Measurements from ENCODE around the gene PTPN20. TPM values are rescaled to one million over a fixed set of nuclear protein-coding genes. Genes with fewer than 3 reads are reported as not detected.
"Not testable (repeated sequence)": the region's sequence is repeated elsewhere in the genome, so short reads cannot be mapped to it uniquely, and the experiment has no call there.

The PTPN20 gene
- total RNA-seq, 1 donor from 2014 or later: not detected

DNA sequence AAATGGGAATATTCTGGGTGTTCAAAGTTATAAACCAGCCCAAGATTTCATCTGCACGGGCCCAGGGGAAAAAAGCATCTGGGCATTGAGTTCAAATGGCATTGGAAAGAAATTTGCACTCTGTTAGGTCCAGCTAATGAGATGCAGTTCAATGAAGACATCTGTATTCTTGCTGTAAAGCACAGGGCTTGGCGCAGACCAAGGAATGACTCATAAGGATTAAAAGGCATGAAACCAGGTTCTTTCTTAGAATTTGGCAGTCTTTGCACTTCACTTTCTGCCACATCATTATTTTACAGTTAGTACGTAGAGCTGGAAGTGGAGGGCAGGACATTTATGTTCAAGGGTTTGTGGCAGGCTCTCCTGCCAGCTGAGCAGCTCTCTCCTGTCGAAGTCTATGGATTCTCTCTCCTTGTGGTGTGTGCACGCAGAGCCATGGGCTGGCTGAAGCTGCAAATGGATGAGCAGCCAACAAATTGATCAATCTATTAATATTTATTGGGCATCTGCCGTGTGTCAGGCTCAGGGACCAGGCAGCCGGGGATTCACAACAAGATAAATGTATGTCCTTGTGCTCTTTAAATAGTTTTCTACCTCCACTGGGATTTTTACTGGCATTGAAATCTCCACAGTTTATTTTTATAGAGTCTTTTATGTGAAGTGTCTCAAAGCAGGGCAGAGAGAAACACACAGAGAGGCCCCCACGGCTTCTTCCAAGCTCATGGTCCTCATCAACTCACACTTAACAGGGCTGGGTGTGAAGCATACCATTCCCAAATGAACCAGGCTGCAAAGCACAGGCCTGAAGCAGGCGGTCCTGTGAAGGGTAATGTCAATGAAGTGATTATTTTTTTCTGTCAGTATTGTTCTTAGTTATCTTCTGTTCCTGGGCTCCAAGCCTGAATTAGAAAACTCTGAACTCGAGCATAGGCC, 3.8 kb upstream of the PTPN20 start:
- not testable (repeated sequence) for H3K9me3 Mint-ChIP-seq (ENCODE audit: unreplicated experiment); H3K4me3 Mint-ChIP-seq (ENCODE audit: unreplicated experiment); H3K36me3 Mint-ChIP-seq (ENCODE audit: unreplicated experiment); H3K27ac Mint-ChIP-seq (ENCODE audit: unreplicated experiment); H3K27me3 Mint-ChIP-seq (ENCODE audit: unreplicated experiment); H3K4me1 Mint-ChIP-seq (ENCODE audit: unreplicated experiment); DNase-seq (ENCODE audit: extremely low spot score, unreplicated experiment)

DNA sequence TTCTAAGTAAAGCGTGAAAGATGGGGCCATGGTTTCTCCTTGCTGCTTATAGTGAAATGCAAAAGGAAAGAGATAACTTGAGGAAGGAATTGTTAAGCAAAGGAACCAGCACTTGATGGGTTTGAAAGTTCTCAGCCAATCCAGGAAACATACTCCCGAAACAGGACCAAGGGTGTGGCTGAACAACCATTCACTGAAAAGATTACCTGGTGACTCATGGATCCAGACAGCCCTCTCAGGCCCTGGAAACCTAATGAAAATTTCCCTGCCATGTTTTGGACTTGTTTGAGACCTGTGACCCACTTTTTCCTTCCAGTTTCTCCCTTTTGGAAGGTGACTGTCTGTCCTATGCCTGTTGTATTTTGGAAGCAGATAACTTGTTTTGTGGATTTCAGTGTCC, 11.3 kb downstream of the PTPN20 start:
- not testable (repeated sequence) for H3K36me3 Mint-ChIP-seq (ENCODE audit: unreplicated experiment); DNase-seq (ENCODE audit: extremely low spot score, unreplicated experiment); H3K27ac Mint-ChIP-seq (ENCODE audit: unreplicated experiment); H3K4me3 Mint-ChIP-seq (ENCODE audit: unreplicated experiment); H3K27me3 Mint-ChIP-seq (ENCODE audit: unreplicated experiment); H3K9me3 Mint-ChIP-seq (ENCODE audit: unreplicated experiment); H3K4me1 Mint-ChIP-seq (ENCODE audit: unreplicated experiment)

DNA sequence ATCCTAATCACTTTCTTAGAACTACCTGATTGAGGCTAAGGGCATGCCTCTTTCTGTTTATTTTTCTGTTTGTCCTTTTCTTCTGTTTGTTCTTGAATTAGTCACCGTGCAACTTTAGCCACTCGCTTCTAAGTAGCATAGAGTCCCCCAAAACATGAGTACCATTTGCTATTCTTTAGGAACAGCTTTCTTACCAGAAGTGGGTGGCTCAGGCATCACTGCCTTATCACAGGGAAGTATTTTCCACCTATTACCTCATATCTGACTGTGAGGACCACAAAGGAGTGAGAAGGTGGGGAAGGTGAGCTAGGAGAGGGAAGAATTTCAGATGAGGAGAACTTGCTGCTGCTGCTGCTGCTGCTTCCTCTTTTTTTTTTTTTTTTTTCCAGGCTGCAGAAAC, 13.9 kb downstream of the PTPN20 start:
- H3K4me1 Mint-ChIP-seq (ENCODE audit: unreplicated experiment); DNase-seq (ENCODE audit: extremely low spot score, unreplicated experiment); H3K4me3 Mint-ChIP-seq (ENCODE audit: unreplicated experiment); H3K27me3 Mint-ChIP-seq (ENCODE audit: unreplicated experiment); H3K27ac Mint-ChIP-seq (ENCODE audit: unreplicated experiment); H3K36me3 Mint-ChIP-seq (ENCODE audit: unreplicated experiment); H3K9me3 Mint-ChIP-seq (ENCODE audit: unreplicated experiment): not testable (repeated sequence)

DNA sequence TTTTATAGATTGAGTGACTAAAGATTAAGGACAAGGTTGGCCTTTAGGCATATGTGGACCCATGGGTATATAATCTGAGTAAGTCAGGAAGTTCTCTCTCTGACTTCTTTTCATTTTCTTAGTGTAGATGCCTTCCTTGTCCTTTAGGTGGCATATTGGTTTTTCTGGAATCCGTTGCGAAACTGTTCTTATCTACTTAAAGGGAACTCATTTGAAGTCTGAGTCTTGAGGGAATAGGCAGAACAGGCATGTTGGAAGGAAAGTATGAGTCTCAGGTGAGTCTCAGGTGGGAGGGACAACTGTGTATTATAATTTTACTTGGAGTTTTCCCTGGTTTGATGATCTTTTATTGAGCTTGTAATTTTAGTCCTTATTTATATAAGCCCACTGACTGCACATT, 14.6 kb downstream of the PTPN20 start:
- not testable (repeated sequence) for DNase-seq (ENCODE audit: extremely low spot score, unreplicated experiment); H3K36me3 Mint-ChIP-seq (ENCODE audit: unreplicated experiment)

DNA sequence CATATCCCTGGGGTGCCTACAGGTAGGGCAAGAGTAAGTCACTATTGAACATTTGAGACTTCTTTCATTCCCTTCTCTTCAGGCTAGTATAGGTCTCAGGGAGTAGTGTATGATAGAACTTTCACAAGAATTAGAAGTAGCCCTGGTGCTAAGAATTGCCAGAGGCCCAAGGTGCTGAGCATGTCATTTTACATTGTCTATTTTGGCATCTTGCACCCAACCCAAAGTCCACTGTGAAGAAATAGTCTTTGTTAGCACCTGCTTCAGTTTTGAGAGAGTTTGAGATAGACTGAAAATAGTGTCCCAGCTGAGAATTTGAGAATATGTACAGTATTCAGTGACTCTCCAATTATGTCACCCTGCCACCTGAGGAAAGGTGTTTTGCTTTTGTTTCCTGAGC, 17.6 kb downstream of the PTPN20 start:
- H3K4me1 Mint-ChIP-seq (ENCODE audit: unreplicated experiment); DNase-seq (ENCODE audit: extremely low spot score, unreplicated experiment); H3K27ac Mint-ChIP-seq (ENCODE audit: unreplicated experiment); H3K9me3 Mint-ChIP-seq (ENCODE audit: unreplicated experiment); H3K27me3 Mint-ChIP-seq (ENCODE audit: unreplicated experiment); H3K36me3 Mint-ChIP-seq (ENCODE audit: unreplicated experiment); H3K4me3 Mint-ChIP-seq (ENCODE audit: unreplicated experiment): not testable (repeated sequence)

More for the DNA sequence above, 14.6 kb downstream of the PTPN20 start:
- not testable (repeated sequence) for H3K27ac Mint-ChIP-seq (ENCODE audit: unreplicated experiment); H3K27me3 Mint-ChIP-seq (ENCODE audit: unreplicated experiment); H3K9me3 Mint-ChIP-seq (ENCODE audit: unreplicated experiment); H3K4me3 Mint-ChIP-seq (ENCODE audit: unreplicated experiment); H3K4me1 Mint-ChIP-seq (ENCODE audit: unreplicated experiment)
- TF ChIP-seq, protein P1, sequence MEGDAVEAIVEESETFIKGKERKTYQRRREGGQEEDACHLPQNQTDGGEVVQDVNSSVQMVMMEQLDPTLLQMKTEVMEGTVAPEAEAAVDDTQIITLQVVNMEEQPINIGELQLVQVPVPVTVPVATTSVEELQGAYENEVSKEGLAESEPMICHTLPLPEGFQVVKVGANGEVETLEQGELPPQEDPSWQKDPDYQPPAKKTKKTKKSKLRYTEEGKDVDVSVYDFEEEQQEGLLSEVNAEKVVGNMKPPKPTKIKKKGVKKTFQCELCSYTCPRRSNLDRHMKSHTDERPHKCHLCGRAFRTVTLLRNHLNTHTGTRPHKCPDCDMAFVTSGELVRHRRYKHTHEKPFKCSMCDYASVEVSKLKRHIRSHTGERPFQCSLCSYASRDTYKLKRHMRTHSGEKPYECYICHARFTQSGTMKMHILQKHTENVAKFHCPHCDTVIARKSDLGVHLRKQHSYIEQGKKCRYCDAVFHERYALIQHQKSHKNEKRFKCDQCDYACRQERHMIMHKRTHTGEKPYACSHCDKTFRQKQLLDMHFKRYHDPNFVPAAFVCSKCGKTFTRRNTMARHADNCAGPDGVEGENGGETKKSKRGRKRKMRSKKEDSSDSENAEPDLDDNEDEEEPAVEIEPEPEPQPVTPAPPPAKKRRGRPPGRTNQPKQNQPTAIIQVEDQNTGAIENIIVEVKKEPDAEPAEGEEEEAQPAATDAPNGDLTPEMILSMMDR (IDR thresholded peaks at IDR 0.05): peak; percentile 14

DNA sequence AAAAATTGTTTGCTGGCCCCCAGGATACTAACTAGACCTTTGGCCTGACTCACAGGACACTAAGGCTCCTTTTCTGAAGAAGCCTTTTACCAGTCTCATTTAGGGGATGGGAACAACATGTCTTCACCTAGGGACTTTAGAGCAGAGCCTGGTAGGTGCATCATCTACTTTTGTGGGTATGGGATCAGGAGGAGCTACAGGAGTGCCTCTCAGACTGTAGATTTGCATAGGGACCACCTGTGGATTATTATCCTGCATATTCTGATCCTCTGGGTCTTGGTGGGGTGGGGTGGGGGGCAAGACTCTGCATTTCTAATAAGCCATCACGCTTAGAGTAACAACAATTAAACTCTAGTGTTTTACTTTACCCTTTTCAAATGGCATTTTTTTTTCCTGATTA, 21.2 kb downstream of the PTPN20 start:
- H3K27ac Mint-ChIP-seq (ENCODE audit: unreplicated experiment); H3K27me3 Mint-ChIP-seq (ENCODE audit: unreplicated experiment); H3K36me3 Mint-ChIP-seq (ENCODE audit: unreplicated experiment); H3K4me3 Mint-ChIP-seq (ENCODE audit: unreplicated experiment); DNase-seq (ENCODE audit: extremely low spot score, unreplicated experiment); H3K4me1 Mint-ChIP-seq (ENCODE audit: unreplicated experiment); H3K9me3 Mint-ChIP-seq (ENCODE audit: unreplicated experiment): not testable (repeated sequence)

GRCh38 chr10:46941091-46941490, 29.9 kb downstream of the PTPN20 start:
- H3K9me3 Mint-ChIP-seq (ENCODE audit: unreplicated experiment); H3K27me3 Mint-ChIP-seq (ENCODE audit: unreplicated experiment); H3K4me1 Mint-ChIP-seq (ENCODE audit: unreplicated experiment); H3K4me3 Mint-ChIP-seq (ENCODE audit: unreplicated experiment); DNase-seq (ENCODE audit: extremely low spot score, unreplicated experiment); H3K36me3 Mint-ChIP-seq (ENCODE audit: unreplicated experiment); H3K27ac Mint-ChIP-seq (ENCODE audit: unreplicated experiment): not testable (repeated sequence)

DNA sequence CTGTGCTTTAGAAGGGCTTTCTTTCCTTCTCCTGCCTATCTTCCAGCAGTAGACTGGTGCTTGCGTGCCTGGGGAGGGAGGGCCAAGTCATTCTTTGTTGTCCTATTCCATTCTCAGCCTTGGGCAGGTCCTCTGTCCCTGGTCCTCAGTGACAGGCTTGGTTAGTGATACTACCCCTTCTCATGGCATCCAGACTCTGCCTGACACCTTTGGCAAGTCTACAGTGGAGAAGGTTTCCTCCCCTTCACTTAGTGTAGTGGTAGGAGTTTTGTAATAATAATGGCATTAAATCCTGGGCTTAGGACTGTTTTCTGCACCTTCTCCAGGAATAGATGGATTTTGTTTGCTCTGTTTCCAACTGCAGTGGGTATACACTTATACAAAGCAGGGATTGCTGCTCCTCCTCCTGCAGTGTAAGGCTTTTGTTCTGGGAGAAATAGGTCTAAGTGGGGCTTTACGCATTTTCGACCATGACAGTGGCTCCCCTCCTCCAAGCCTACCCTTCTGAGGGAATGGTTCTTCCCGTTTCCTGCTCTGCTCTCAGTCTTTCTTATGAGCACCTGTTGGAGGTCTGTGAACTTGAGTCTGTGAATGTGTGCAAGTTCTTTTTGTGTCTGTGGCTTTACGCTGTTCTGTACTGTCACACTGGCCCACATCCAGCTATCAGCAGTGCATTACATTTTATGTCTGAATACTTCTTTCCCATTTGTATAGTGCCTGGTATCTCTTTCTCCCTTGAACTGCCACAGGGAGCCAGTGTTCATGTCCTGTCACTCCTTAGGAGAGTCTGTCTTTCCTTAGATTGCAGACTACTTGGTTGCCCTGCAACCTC, 37.7 kb downstream of the PTPN20 start:
- H3K9me3 Mint-ChIP-seq (ENCODE audit: unreplicated experiment); H3K4me3 Mint-ChIP-seq (ENCODE audit: unreplicated experiment); DNase-seq (ENCODE audit: extremely low spot score, unreplicated experiment); H3K4me1 Mint-ChIP-seq (ENCODE audit: unreplicated experiment); H3K36me3 Mint-ChIP-seq (ENCODE audit: unreplicated experiment); H3K27ac Mint-ChIP-seq (ENCODE audit: unreplicated experiment); H3K27me3 Mint-ChIP-seq (ENCODE audit: unreplicated experiment): not testable (repeated sequence)

DNA sequence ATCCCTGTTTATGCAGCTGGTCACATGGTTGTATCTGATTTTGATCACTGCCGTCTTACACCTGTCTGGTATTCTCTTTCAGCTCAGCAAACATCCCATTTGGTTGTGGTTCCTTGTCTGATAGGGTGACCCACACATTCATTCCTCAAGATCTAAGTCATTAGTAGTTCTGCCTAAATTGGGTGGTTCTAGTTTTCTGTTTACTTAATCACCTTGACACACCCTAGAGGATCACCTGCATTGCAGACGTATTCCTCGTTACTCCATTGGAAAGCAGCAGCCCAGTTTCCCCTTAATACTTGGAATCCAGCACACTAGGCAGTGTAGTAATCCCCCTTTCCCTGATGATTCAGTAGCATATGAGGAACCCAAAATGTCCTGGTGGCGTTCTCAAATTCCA, 41.3 kb downstream of the PTPN20 start:
- H3K27me3 Mint-ChIP-seq (ENCODE audit: unreplicated experiment); H3K4me3 Mint-ChIP-seq (ENCODE audit: unreplicated experiment); DNase-seq (ENCODE audit: extremely low spot score, unreplicated experiment); H3K36me3 Mint-ChIP-seq (ENCODE audit: unreplicated experiment); H3K27ac Mint-ChIP-seq (ENCODE audit: unreplicated experiment); H3K9me3 Mint-ChIP-seq (ENCODE audit: unreplicated experiment); H3K4me1 Mint-ChIP-seq (ENCODE audit: unreplicated experiment): not testable (repeated sequence)

GRCh38 chr10:46960742-46961141, 49.5 kb downstream of the PTPN20 start:
- H3K36me3 Mint-ChIP-seq (ENCODE audit: unreplicated experiment); H3K4me3 Mint-ChIP-seq (ENCODE audit: unreplicated experiment); H3K4me1 Mint-ChIP-seq (ENCODE audit: unreplicated experiment); H3K27me3 Mint-ChIP-seq (ENCODE audit: unreplicated experiment); DNase-seq (ENCODE audit: extremely low spot score, unreplicated experiment); H3K9me3 Mint-ChIP-seq (ENCODE audit: unreplicated experiment); H3K27ac Mint-ChIP-seq (ENCODE audit: unreplicated experiment): not testable (repeated sequence)

DNA sequence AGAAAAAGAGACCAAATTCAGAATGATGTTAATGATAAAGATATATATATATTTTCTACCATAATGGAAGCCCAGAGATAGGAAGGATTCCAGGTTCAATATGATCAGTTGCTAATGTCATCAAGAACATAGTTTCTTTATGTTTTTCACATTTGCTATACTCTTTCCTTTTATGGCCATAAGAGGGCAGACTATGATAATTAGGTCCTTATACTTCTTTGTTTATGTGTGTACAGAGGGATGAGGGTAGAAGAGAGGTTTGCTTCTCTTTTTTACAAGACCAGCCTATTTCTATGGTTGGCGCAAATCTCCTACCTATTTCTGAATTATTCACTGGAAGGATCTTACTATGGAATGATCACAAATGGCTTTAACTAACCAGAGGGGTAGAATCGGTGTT, 52.1 kb downstream of the PTPN20 start:
- H3K4me1 Mint-ChIP-seq (ENCODE audit: unreplicated experiment); H3K27me3 Mint-ChIP-seq (ENCODE audit: unreplicated experiment); H3K4me3 Mint-ChIP-seq (ENCODE audit: unreplicated experiment); H3K27ac Mint-ChIP-seq (ENCODE audit: unreplicated experiment); DNase-seq (ENCODE audit: extremely low spot score, unreplicated experiment); H3K9me3 Mint-ChIP-seq (ENCODE audit: unreplicated experiment); H3K36me3 Mint-ChIP-seq (ENCODE audit: unreplicated experiment): not testable (repeated sequence)

All from osteocyte (in vitro differentiated cells).